ENCODE data around the gene PAFAH1B2. TPM values are rescaled to one million over a fixed set of nuclear protein-coding genes. Genes with fewer than 3 reads are reported as not detected.

PAFAH1B2 gene
- total RNA-seq, 6 experiments from 2014 or later: 113 to 130 (median 122) TPM

- TF ChIP-seq CTCF (IDR thresholded peaks at IDR 0.05): no peak
- H3K4me1 Mint-ChIP-seq (ENCODE audit: low read depth): peaks cover 57% of the 10 kb centered on the region
- H3K27ac Mint-ChIP-seq: peak overlapping the region; percentile 95
- H3K27me3 Mint-ChIP-seq (ENCODE audit: insufficient read depth): peaks cover 9% of the 10 kb centered on the region
- H3K4me3 Mint-ChIP-seq: peak overlapping the region; percentile 93
- H3K36me3 Mint-ChIP-seq (ENCODE audit: low read depth): peaks cover 34% of the 10 kb centered on the region
- DNase-seq: no peak
- no peaks in the 10 kb centered on the region for H3K9me3 Mint-ChIP-seq
Measured at GRCh38 chr11:117198613-117199012, 54.5 kb downstream of the PAFAH1B2 start.

DNA sequence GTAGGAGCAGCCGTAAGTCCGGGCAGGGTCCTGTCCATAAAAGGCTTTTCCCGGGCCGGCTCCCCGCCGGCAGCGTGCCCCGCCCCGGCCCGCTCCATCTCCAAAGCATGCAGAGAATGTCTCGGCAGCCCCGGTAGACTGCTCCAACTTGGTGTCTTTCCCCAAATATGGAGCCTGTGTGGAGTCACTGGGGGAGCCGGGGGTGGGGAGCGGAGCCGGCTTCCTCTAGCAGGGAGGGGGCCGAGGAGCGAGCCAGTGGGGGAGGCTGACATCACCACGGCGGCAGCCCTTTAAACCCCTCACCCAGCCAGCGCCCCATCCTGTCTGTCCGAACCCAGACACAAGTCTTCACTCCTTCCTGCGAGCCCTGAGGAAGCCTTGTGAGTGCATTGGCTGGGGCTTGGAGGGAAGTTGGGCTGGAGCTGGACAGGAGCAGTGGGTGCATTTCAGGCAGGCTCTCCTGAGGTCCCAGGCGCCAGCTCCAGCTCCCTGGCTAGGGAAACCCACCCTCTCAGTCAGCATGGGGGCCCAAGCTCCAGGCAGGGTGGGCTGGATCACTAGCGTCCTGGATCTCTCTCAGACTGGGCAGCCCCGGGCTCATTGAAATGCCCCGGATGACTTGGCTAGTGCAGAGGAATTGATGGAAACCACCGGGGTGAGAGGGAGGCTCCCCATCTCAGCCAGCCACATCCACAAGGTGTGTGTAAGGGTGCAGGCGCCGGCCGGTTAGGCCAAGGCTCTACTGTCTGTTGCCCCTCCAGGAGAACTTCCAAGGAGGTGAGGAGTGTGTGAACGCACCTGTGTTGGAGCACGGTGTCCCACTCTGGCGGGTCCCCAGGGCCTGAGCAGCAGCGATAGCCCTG lies 55.2 kb downstream of the PAFAH1B2 start, which contains the start of gene TAGLN:
Gene TAGLN, plus strand, starts transcription at position 318 of the 863 bp plus-strand sequence. CDS start 3,644 bp downstream, outside the sequence.
- Mint-ChIP-seq H3K4me3 (peak within 1 kb of the TSS; percentile 93), H3K4me1 (ENCODE audit: low read depth) (peaks cover 63% of the 10 kb centered on the region), H3K27ac (peak within 1 kb of the TSS; percentile 95), H3K27me3 (ENCODE audit: insufficient read depth) (peaks cover 9% of the 10 kb centered on the region), H3K9me3 (no peaks in the 10 kb centered on the region), H3K36me3 (ENCODE audit: low read depth) (peaks cover 39% of the 10 kb centered on the region)
- DNase-seq: peak; percentile 94
- TF ChIP-seq CTCF (IDR thresholded peaks at IDR 0.05): no peak

- no peak for DNase-seq
- TF ChIP-seq CTCF (IDR thresholded peaks at IDR 0.05): no peak
- Mint-ChIP-seq H3K9me3 (no peaks in the 10 kb centered on the region), H3K4me3 (peak overlapping the region; percentile 93), H3K27ac (peak overlapping the region; percentile 95), H3K27me3 (ENCODE audit: insufficient read depth) (peaks cover 5% of the 10 kb centered on the region), H3K4me1 (ENCODE audit: low read depth) (peaks cover 70% of the 10 kb centered on the region), H3K36me3 (ENCODE audit: low read depth) (peaks cover 45% of the 10 kb centered on the region)
Measured at GRCh38 chr11:117199916-117200812, 56.1 kb downstream of the PAFAH1B2 start.

GRCh38 chr11:117200813-117201657 lies 56.9 kb downstream of the PAFAH1B2 start:
- Mint-ChIP-seq H3K4me1 (ENCODE audit: low read depth) (peaks cover 79% of the 10 kb centered on the region), H3K9me3 (no peaks in the 10 kb centered on the region), H3K4me3 (peak overlapping the region; percentile 93), H3K27me3 (ENCODE audit: insufficient read depth) (peaks cover 7% of the 10 kb centered on the region), H3K36me3 (ENCODE audit: low read depth) (peaks cover 42% of the 10 kb centered on the region), H3K27ac (peak overlapping the region; percentile 95)
- DNase-seq: no peak
- TF ChIP-seq CTCF (IDR thresholded peaks at IDR 0.05): no peak; the same call in 1 of the 2 replicates
